Body of pancreas (tissue), 4 donors: ENCODE data around the gene C3orf49.

Experiments used
- POLR2A ChIP-seq, 3 donors: fragments of 450-650 bp; IDR thresholded peaks; one replicate each; pipeline ENCODE4 v1.6.1; 2016; ENCODE audit warnings: antibody characterized with exemption in 3 of 3, mild to moderate bottlenecking in 2 of 3
- TF ChIP-seq, protein P1 (sequence below), 7 experiments: fragments of 450-650 bp in 4 of 7; fragments of 200-600 bp in 3 of 7; sonication (generic) in 3 of 7; IDR thresholded peaks; one replicate each; pipeline ENCODE4 v1.5.1; 2016 to 2019; ENCODE audit warnings: antibody characterized with exemption in 7 of 7

GRCh38 chr3:63860776-63861175 lies 41.7 kb downstream of the C3orf49 start:
- TF ChIP-seq, protein P1, sequence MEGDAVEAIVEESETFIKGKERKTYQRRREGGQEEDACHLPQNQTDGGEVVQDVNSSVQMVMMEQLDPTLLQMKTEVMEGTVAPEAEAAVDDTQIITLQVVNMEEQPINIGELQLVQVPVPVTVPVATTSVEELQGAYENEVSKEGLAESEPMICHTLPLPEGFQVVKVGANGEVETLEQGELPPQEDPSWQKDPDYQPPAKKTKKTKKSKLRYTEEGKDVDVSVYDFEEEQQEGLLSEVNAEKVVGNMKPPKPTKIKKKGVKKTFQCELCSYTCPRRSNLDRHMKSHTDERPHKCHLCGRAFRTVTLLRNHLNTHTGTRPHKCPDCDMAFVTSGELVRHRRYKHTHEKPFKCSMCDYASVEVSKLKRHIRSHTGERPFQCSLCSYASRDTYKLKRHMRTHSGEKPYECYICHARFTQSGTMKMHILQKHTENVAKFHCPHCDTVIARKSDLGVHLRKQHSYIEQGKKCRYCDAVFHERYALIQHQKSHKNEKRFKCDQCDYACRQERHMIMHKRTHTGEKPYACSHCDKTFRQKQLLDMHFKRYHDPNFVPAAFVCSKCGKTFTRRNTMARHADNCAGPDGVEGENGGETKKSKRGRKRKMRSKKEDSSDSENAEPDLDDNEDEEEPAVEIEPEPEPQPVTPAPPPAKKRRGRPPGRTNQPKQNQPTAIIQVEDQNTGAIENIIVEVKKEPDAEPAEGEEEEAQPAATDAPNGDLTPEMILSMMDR (IDR thresholded peaks at IDR 0.05), result no peak
- TF ChIP-seq POLR2A (IDR thresholded peaks at IDR 0.05), result no peak
